IPS DF 6.9 (cell line): ENCODE results near the gene RNF39.
"Not testable (repeated sequence)": the region's sequence is repeated elsewhere in the genome, so short reads cannot be mapped to it uniquely, and the experiment has no call there.

Experiments
- DNase-seq: peaks from one replicate; pipeline ENCODE4 v3.0.0-alpha.2; 2013; ENCODE audit warnings: low read depth, low spot score
- H3K27ac ChIP-seq: one replicate; pipeline ENCODE4 v1.5.1; 2013; ENCODE audit warnings: low read length, control low read depth
- H3K27me3 ChIP-seq: 2 replicates; pipeline ENCODE4 v1.6.1; 2013; ENCODE audit warnings: mild to moderate bottlenecking, low read length; ENCODE audit not compliant: control insufficient read depth, insufficient read depth
- H3K36me3 ChIP-seq: 2 replicates; pipeline ENCODE4 v1.6.1; 2013; ENCODE audit warnings: low read length; ENCODE audit not compliant: control insufficient read depth, insufficient read depth
- H3K4me1 ChIP-seq: 2 replicates; pipeline ENCODE4 v1.6.1; 2013; ENCODE audit warnings: low read length; ENCODE audit not compliant: control insufficient read depth, insufficient read depth
- H3K4me3 ChIP-seq: 2 replicates; pipeline ENCODE4 v1.5.1; 2013; ENCODE audit warnings: mild to moderate bottlenecking, low read length
- H3K9me3 ChIP-seq: 2 replicates; pipeline ENCODE4 v1.6.1; 2013; ENCODE audit warnings: low read length, inconsistent platforms; ENCODE audit not compliant: control insufficient read depth, insufficient read depth
- WGBS: extraction: QIAGEN DNeasy Blood & Tissue Kit; methylation state at CpG from one replicate; pipeline ENCODE4 v1.1.7; 2013; ENCODE audit warnings: mixed read lengths, missing lambda C conversion rate; ENCODE audit not compliant: insufficient read length, insufficient coverage; 5-methylcytosine and 5-hydroxymethylcytosine counted together

Gene RNF39

DNA sequence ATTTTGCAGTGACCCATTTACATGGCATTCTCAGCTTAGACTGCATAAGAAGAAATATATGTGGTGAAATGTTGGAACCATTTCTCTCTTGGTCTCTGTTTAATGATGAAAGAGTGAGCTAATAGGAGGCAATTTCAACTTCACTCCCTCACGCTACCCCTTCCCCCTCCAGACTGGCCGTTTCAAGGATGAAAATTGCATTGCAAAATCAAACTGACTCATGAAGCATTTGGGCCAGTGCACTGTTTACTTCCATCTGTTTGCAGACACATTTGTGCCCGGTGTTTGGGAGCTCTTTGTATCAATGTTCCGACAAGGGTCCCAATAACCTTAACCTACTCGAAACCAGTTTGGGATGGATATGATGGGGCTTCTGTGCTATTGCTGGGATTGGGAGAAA, 42.1 kb downstream of the RNF39 start:
- H3K9me3 ChIP-seq, H3K27me3 ChIP-seq, H3K4me3 ChIP-seq, H3K27ac ChIP-seq, H3K36me3 ChIP-seq, H3K4me1 ChIP-seq, DNase-seq: not testable (repeated sequence)
- no CpG with 5 or more reads among the region's 5 CpGs for WGBS

DNA sequence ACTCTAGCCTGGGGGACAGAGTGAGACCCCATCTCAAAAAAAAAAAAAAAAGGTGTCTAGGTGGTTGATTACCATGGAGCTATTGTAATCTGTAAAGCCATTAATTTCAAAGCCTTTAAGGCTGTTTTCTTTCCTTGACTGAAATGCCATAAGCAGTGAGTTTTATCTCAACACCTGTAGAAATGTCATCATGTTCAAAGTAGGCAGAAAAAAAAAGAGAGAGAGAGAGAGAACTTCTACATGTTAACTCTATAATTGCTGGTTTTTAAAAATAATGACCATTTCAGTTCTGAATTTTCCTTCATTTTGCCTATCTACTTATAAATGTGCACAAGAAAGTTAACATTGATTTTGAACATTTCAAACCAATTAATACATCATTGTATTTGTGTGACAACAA, 44.2 kb downstream of the RNF39 start:
- no peak for DNase-seq
- no peaks in the 10 kb centered on the region for H3K4me1 ChIP-seq
- H3K9me3 ChIP-seq: no peaks in the 10 kb centered on the region
- H3K36me3 ChIP-seq: no peaks in the 10 kb centered on the region
- H3K27me3 ChIP-seq: no peaks in the 10 kb centered on the region
- H3K27ac ChIP-seq: no peak overlapping the region
- H3K4me3 ChIP-seq: no peak overlapping the region

DNA sequence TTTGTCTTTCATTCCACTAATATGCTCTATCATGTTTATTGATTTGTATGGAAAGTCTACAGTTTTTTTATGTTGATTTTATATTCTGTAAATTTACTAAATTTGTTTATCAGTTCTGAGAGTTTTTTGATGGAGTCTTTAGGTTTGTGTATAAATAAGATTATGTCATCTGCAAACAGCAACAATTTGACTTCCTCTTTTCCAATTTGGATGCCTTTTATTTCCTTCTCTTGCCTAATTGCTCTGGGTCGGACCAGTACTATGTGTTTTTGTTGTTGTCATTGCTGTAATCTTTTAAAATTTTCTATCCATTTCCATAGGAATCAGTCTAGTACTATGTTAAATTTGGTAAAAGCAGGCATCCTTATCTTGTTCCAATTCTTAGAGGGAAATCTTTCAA, 46.0 kb downstream of the RNF39 start:
- Histone ChIP-seq H3K27ac (no peak overlapping the region), H3K9me3 (no peaks in the 10 kb centered on the region), H3K4me3 (no peak overlapping the region), H3K4me1 (no peaks in the 10 kb centered on the region), H3K36me3 (no peaks in the 10 kb centered on the region), H3K27me3 (no peaks in the 10 kb centered on the region)
- no CpG with 5 or more reads among the region's 1 CpG for WGBS
- no peak for DNase-seq

DNA sequence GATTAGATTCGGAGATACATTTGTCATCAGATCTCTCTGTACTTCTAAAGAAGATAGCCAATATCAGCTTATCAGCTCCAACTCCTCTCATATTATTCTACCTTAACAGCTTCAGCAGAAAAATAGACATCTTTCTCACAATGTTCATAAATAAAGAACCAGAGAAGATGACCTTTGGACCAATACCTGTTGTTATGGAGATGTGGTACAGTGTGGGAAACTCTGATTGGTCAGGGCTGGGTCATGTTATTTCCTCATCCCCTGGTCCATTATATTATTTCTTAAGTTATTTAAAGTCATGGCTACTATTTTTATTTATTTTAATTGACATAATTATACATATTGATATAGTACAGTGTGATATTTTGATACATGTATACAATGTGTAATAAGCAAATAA, 50.4 kb downstream of the RNF39 start:
- no peaks in the 10 kb centered on the region for H3K27me3 ChIP-seq
- no peak for DNase-seq
- WGBS: no CpG with 5 or more reads among the region's 1 CpG
- H3K4me1 ChIP-seq: no peaks in the 10 kb centered on the region
- no peaks in the 10 kb centered on the region for H3K36me3 ChIP-seq
- H3K9me3 ChIP-seq: no peaks in the 10 kb centered on the region
- no peak overlapping the region for H3K27ac ChIP-seq
- H3K4me3 ChIP-seq: no peak overlapping the region

DNA sequence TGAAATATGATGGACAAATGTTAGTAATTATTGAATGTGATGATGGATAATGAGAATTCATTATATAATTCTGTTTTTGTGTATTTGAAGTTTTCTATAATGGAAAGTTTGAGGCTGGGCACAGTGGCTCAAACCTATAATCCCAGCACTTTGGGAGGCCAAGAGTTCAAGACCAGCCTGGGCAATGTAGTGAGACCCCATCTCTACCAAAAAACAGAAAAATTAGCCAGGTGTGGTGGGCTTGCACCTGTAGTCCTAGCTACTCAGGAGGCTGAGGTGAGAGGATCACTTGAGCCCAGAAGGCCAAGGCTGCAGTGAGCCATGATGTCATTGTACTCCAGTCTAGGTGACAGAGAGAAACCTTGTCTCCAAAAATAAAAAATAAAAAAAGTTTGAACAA, 52.9 kb downstream of the RNF39 start:
- DNase-seq, H3K27ac ChIP-seq, H3K4me1 ChIP-seq, H3K27me3 ChIP-seq, H3K9me3 ChIP-seq, H3K4me3 ChIP-seq, H3K36me3 ChIP-seq: not testable (repeated sequence)

DNA sequence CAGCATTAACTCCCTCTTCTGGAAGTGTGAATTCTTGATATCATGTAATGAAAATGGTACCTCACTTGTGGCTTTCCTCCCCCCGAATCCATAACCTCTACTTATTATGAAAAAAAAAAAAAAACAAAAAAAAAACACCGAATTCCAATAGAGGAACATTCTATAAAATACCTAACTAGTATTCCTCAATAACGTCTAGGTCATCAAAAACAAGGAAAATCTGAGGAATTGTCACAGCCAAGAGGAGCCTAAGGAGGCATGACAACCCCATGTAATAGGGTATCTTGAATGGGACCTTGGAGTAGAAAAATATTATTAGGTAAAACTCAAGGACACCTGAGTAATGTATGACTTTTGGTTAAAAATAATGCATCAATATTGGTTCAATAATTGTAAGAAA, 53.4 kb downstream of the RNF39 start:
- DNase-seq: no peak
- Histone ChIP-seq H3K27ac (no peak overlapping the region), H3K27me3 (no peaks in the 10 kb centered on the region), H3K36me3 (no peaks in the 10 kb centered on the region), H3K4me1 (no peaks in the 10 kb centered on the region), H3K4me3 (no peak overlapping the region), H3K9me3 (no peaks in the 10 kb centered on the region)
- WGBS: no CpG with 5 or more reads among the region's 3 CpGs

DNA sequence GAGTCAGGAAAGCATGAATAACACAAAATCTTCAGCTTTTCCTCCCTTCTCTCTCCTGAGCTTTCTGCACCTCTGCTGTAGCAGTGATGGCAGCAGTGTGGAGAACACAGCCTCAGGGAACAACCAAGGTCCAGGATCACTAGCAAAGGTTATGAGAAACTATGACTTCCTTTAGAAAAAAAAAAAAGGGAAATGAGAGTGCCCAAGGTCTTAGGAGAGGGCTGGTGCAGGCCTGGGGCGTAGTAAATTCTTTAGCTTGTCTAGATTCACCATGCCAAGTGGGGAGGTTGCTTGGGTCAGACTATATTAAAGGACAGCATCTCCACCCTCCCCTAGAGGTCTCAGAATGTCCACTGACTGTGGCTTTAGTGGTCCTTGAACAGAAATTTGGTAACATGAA, 54.9 kb downstream of the RNF39 start:
- no CpG with 5 or more reads among the region's 1 CpG for whole genome bisulfite sequencing
- Histone ChIP-seq H3K4me3 (no peak overlapping the region), H3K27me3 (no peaks in the 10 kb centered on the region), H3K27ac (no peak overlapping the region), H3K9me3 (no peaks in the 10 kb centered on the region), H3K36me3 (no peaks in the 10 kb centered on the region), H3K4me1 (no peaks in the 10 kb centered on the region)
- no peak for DNase-seq
